ENCODE measurements around the gene WNT5B.

Gene WNT5B

DNA sequence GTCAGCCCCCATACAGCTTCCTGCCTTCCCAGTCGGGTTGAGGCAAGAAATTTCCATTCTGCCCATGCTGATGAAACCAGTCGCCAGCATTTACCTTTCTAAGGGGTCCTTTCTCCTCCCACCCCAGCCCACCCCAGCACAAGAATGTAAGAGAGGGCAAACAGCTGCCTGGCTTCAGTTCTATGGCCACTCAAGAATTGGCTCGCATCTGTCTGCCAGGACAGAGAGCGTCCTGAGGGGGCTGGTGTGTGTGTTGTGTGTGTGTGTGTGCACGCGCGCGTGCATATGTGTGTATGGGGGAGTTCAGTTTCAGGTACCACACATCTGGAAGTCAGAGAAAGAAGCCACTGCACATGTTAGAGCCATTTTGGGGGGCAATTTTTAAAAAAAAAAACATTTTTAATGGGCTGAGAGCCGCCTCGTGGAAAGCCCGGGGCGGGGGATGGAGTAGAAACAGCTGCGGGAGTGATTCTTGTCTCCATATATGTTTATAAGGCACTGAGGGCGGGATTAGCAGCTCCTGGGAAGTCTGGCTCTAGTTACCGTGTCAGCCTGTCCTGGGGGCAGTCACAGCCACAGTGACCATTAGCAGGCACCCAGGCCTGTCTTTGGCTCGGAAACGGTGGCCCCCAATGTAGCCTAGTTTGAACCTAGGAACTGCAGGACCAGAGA lies at the start of gene WNT5B:
TSS of gene WNT5B (plus strand) at position 566 of the 672 bp plus-strand sequence. CDS start 2,124 bp downstream, outside the sequence.
- H3K9me3 ChIP-seq, result no peaks in the 10 kb centered on the region
- no peaks in the 10 kb centered on the region; the same call in 1 of the 2 replicates for H3K27me3 ChIP-seq (ENCODE audit: low read depth)
- DNase-seq (ENCODE audit: low spot score in 2 of 2), result no peak
- H3K4me1 ChIP-seq, result peaks cover 18% of the 10 kb centered on the region
- peak within 1 kb of the TSS; percentile 28 for H3K4me3 ChIP-seq
- in situ Hi-C loops (cut with MboI; ENCODE audit: low sequenced_read_pairs), result loop anchor here (25.0 kb wide), 1 partner anchor 958 kb away; no protein-coding TSS in a partner anchor
- H3K36me3 ChIP-seq (replicated peaks), result no peaks in the 10 kb centered on the region

- no peaks in the 10 kb centered on the region for H3K9me3 ChIP-seq
- no peaks in the 10 kb centered on the region for H3K36me3 ChIP-seq (replicated peaks)
- H3K4me3 ChIP-seq, result no peak overlapping the region
- H3K4me1 ChIP-seq, result peaks cover 20% of the 10 kb centered on the region
- in situ Hi-C loops (cut with MboI; ENCODE audit: low sequenced_read_pairs), result loop anchor here (25.0 kb wide), 2 partner anchors 643 to 1018 kb away; partner anchors contain the start of gene RAD52
- H3K27me3 ChIP-seq (ENCODE audit: low read depth), result no peaks in the 10 kb centered on the region
- DNase-seq (ENCODE audit: low spot score in 2 of 2), result no peak
Observed at GRCh38 chr12:1579651-1580435, 49.2 kb upstream of the WNT5B start.

- H3K36me3 ChIP-seq (replicated peaks), result no peaks in the 10 kb centered on the region
- H3K4me3 ChIP-seq, result no peak overlapping the region
- no peaks in the 10 kb centered on the region for H3K9me3 ChIP-seq
- in situ Hi-C loops (cut with MboI; ENCODE audit: low sequenced_read_pairs), result loop anchor here (25.0 kb wide), 2 partner anchors 643 to 1018 kb away; partner anchors contain the start of gene RAD52
- peaks cover 13% of the 10 kb centered on the region for H3K4me1 ChIP-seq
- H3K27me3 ChIP-seq (ENCODE audit: low read depth), result no peaks in the 10 kb centered on the region
- DNase-seq (ENCODE audit: low spot score in 2 of 2), result peak; percentile 56 to 59
Observed at GRCh38 chr12:1580526-1580925, 48.5 kb upstream of the WNT5B start.

- Histone ChIP-seq H3K27me3 (ENCODE audit: low read depth) (no peaks in the 10 kb centered on the region), H3K4me3 (no peak overlapping the region), H3K36me3 (replicated peaks) (no peaks in the 10 kb centered on the region), H3K9me3 (no peaks in the 10 kb centered on the region), H3K4me1 (peaks cover 13% of the 10 kb centered on the region)
- DNase-seq (ENCODE audit: low spot score in 2 of 2), result no peak
- in situ Hi-C loops (cut with MboI; ENCODE audit: low sequenced_read_pairs), result loop anchor here (25.0 kb wide), 2 partner anchors 645 to 1020 kb away; partner anchors contain the start of gene RAD52
Observed at GRCh38 chr12:1581973-1582708, 46.9 kb upstream of the WNT5B start.

- in situ Hi-C loops (cut with MboI; ENCODE audit: low sequenced_read_pairs), result loop anchor here (25.0 kb wide), 2 partner anchors 645 to 1020 kb away; partner anchors contain the start of gene RAD52
- Histone ChIP-seq H3K9me3 (no peaks in the 10 kb centered on the region), H3K36me3 (replicated peaks) (no peaks in the 10 kb centered on the region), H3K4me3 (no peak overlapping the region), H3K4me1 (peaks cover 19% of the 10 kb centered on the region), H3K27me3 (ENCODE audit: low read depth) (no peaks in the 10 kb centered on the region)
- DNase-seq (ENCODE audit: low spot score in 2 of 2), result no peak
Observed at GRCh38 chr12:1582709-1583050, 46.4 kb upstream of the WNT5B start.

- in situ Hi-C loops (cut with MboI; ENCODE audit: low sequenced_read_pairs), result loop anchor here (25.0 kb wide), 2 partner anchors 646 to 1021 kb away; partner anchors contain the start of gene RAD52
- Histone ChIP-seq H3K36me3 (replicated peaks) (no peaks in the 10 kb centered on the region), H3K4me1 (peaks cover 25% of the 10 kb centered on the region), H3K27me3 (ENCODE audit: low read depth) (no peaks in the 10 kb centered on the region), H3K4me3 (no peak overlapping the region), H3K9me3 (no peaks in the 10 kb centered on the region)
- peak; percentile 82 to 87 for DNase-seq (ENCODE audit: low spot score in 2 of 2)
Observed at GRCh38 chr12:1583421-1584078, 45.5 kb upstream of the WNT5B start.

DNA sequence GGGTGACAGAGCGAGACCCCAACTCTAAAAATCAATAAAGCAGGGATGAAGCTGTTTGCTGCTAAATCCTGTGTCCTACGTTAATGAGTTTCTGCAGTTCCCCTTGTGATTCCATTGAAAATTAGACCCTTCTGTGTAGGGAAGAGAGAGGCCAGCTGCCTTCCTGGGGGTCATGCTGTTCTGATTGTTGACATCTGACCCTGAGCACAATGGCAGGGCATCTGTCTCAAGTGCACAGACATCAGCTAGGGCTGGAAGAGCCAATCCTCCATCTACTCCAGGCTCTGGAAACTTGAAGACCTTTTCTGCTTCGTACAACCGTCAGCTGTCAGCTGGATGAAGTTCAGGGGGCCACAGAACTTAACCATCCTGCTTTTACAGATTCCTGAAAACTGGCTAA lies 44.7 kb upstream of the WNT5B start:
- no peak for DNase-seq (ENCODE audit: low spot score in 2 of 2)
- Histone ChIP-seq H3K27me3 (ENCODE audit: low read depth) (no peaks in the 10 kb centered on the region), H3K4me1 (peaks cover 31% of the 10 kb centered on the region), H3K36me3 (replicated peaks) (no peaks in the 10 kb centered on the region), H3K4me3 (no peak overlapping the region), H3K9me3 (no peaks in the 10 kb centered on the region)
- in situ Hi-C loops (cut with MboI; ENCODE audit: low sequenced_read_pairs), result loop anchor here (25.0 kb wide), 2 partner anchors 647 to 1022 kb away; partner anchors contain the start of gene RAD52

DNA sequence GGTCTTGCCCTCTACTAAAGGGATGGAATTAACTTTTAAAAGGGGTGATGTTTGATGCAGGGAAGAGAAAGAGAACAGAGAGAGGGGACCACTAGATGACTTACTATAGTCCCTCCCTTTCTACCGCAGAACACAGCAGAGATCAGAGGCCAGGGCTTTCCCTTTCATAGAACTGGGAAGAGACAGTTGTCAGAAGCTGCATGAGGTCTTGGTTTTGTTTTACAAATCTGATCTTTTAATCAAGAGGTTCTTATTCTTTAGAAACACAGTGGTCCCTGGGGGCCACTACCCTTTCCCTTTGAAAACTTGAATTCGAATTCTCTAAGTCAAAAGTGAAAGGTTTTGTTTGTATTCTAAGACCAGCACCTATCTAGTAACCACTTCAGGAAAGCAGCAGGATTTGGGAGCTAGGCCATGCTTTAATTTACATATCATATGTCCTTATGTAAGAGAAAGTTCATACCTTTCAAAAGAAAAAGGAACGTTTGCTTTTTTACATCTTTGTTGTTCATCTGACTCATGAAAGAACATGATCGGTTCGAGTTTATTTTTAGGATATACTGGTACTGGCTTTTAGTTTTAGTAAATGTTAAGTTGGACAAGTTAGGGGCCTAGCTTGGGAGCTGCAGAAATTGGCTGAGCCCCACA lies 41.0 kb upstream of the WNT5B start:
- in situ Hi-C loops (cut with MboI; ENCODE audit: low sequenced_read_pairs), result loop anchor here (5.0 to 25.0 kb wide), 3 partner anchors 466 to 1026 kb away; partner anchors contain the start of gene RAD52
- DNase-seq (ENCODE audit: low spot score in 2 of 2), result peak; percentile 80 to 90
- Histone ChIP-seq H3K36me3 (replicated peaks) (no peaks in the 10 kb centered on the region), H3K9me3 (no peaks in the 10 kb centered on the region), H3K4me3 (no peak overlapping the region), H3K27me3 (ENCODE audit: low read depth) (no peaks in the 10 kb centered on the region), H3K4me1 (peaks cover 47% of the 10 kb centered on the region)

GRCh38 chr12:1588575-1588947 lies 40.5 kb upstream of the WNT5B start:
- no peak for DNase-seq (ENCODE audit: low spot score in 2 of 2)
- H3K27me3 ChIP-seq (ENCODE audit: low read depth), result no peaks in the 10 kb centered on the region
- no peak overlapping the region for H3K4me3 ChIP-seq
- H3K36me3 ChIP-seq (replicated peaks), result no peaks in the 10 kb centered on the region
- peaks cover 50% of the 10 kb centered on the region for H3K4me1 ChIP-seq
- in situ Hi-C loops (cut with MboI; ENCODE audit: low sequenced_read_pairs), result loop anchor here (5.0 to 25.0 kb wide), 3 partner anchors 466 to 1026 kb away; partner anchors contain the start of gene RAD52
- H3K9me3 ChIP-seq, result no peaks in the 10 kb centered on the region

DNA sequence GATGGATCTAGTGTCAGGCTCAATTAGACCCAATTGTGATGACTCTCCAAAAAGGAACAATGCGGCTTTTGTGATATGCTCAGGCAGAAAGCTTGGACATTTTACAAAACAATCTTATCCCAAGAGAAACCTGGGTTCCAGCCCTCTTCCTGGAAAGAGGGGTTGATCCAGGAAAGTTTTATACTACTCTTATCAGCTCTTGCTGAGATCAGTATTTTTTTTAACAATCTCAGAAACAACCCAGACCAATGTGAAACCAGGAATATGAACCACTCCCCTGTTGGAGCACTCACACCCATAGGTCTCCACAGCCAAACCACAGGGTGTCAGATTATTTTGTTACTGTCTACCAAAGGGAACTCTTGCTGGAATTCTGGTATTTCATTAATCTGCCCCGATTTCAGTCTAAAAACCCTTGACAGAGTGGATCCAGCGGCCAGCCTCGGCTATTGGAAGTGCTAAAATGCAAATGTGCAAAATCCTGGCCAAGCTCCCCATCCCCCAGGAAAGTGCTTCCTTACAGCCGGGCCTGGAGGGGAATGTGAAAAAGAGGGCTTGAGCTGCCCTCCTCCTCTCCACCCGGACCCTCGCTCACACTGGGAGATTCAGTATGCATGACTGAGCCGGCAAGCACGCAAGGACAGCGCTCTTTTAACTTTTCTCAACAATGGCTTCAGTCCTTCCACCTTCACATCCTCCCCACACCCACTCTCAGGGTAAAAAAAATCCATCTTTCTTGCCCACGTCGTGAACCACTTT lies 38.6 kb upstream of the WNT5B start:
- Histone ChIP-seq H3K4me3 (peak overlapping the region; percentile 12), H3K4me1 (peaks cover 53% of the 10 kb centered on the region), H3K9me3 (no peaks in the 10 kb centered on the region), H3K27me3 (ENCODE audit: low read depth) (no peaks in the 10 kb centered on the region), H3K36me3 (replicated peaks) (no peaks in the 10 kb centered on the region)
- DNase-seq (ENCODE audit: low spot score in 2 of 2), result peak; percentile 75 to 80
- in situ Hi-C loops (cut with MboI; ENCODE audit: low sequenced_read_pairs), result loop anchor here (25.0 kb wide), 2 partner anchors 653 to 1028 kb away; partner anchors contain the start of gene RAD52

- H3K4me1 ChIP-seq, result peaks cover 53% of the 10 kb centered on the region
- no peaks in the 10 kb centered on the region for H3K9me3 ChIP-seq
- in situ Hi-C loops (cut with MboI; ENCODE audit: low sequenced_read_pairs), result loop anchor here (25.0 kb wide), 2 partner anchors 654 to 1029 kb away; partner anchors contain the start of gene RAD52
- DNase-seq (ENCODE audit: low spot score in 2 of 2), result peak in 1 of 2 experiments; percentile 34
- H3K36me3 ChIP-seq (replicated peaks), result no peaks in the 10 kb centered on the region
- peak overlapping the region; percentile 12 for H3K4me3 ChIP-seq
- no peaks in the 10 kb centered on the region for H3K27me3 ChIP-seq (ENCODE audit: low read depth)
Observed at GRCh38 chr12:1591034-1591433, 38.0 kb upstream of the WNT5B start.

- Histone ChIP-seq H3K36me3 (replicated peaks) (no peaks in the 10 kb centered on the region), H3K4me1 (peaks cover 53% of the 10 kb centered on the region), H3K27me3 (ENCODE audit: low read depth) (no peaks in the 10 kb centered on the region), H3K9me3 (no peaks in the 10 kb centered on the region), H3K4me3 (peak overlapping the region; percentile 9)
- DNase-seq (ENCODE audit: low spot score in 2 of 2), result no peak
- in situ Hi-C loops (cut with MboI; ENCODE audit: low sequenced_read_pairs), result loop anchor here (25.0 kb wide), 2 partner anchors 654 to 1029 kb away; partner anchors contain the start of gene RAD52
Observed at GRCh38 chr12:1591543-1591942, 37.5 kb upstream of the WNT5B start.

Data from HAP-1 (cell line).